ENCODE measurements around the gene HACD2. TPM values are rescaled to one million over a fixed set of nuclear protein-coding genes. Genes with fewer than 3 reads are reported as not detected.

The HACD2 gene
- total and polyA plus RNA-seq, 2 donors (not counting 3 experiments of a cell fraction or from before 2014, with no cell fraction given): 17.0 to 20.9 TPM

DNA sequence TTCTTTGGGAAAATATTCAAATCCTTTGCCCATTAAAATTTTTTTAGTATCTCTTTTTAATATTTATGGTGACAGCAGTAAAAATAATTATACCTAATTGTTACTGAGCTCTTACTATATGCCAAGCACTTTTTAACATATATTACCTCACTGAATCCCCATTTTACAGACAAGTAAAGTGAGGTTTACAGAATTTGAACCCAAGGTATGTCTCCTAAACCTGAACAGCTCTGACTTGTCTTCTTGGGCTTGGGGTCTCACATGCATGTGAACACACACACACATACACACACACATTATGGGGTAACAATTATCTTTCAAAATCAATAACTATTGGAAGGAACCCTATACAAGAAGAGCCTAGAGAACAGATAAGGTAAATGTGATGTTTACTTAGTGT is 73.8 kb downstream of the HACD2 start:
- Histone ChIP-seq H3K27ac (ENCODE audit: insufficient read depth, low read depth, low read length) (no peak overlapping the region), H3K4me3 (replicated peaks in 1 of 3; ENCODE audit: insufficient read depth in 1 of 3, low read depth in 1 of 3, low read length in 3 of 3) (no peak overlapping the region), H2AFZ (ENCODE audit: low read depth, low read length) (no peak overlapping the region), H3K4me2 (ENCODE audit: insufficient read depth, low read length) (no peak overlapping the region), H3K36me3 (ENCODE audit: control insufficient read depth in 2 of 2, extremely low read depth in 1 of 2, insufficient read depth in 2 of 2, low read length in 2 of 2) (no peaks in the 10 kb centered on the region), H3K27me3 (ENCODE audit: control insufficient read depth in 2 of 2, insufficient read depth in 2 of 2, low read length in 2 of 2) (no peaks in the 10 kb centered on the region), H3K79me2 (ENCODE audit: control insufficient read depth, insufficient read depth, low read length) (no peaks in the 10 kb centered on the region), H3K9ac (replicated peaks; ENCODE audit: extremely low read depth, insufficient read depth, low read length) (no peak overlapping the region), H3K9me3 (replicated peaks; ENCODE audit: control insufficient read depth, insufficient read depth, low read length) (no peaks in the 10 kb centered on the region), H4K20me1 (replicated peaks; ENCODE audit: control insufficient read depth, extremely low read depth, insufficient read depth, low read length) (no peaks in the 10 kb centered on the region), H3K9me1 (replicated peaks; ENCODE audit: control insufficient read depth, extremely low read depth, insufficient read depth, low read length) (no peaks in the 10 kb centered on the region), H3K4me1 (ENCODE audit: control insufficient read depth, extremely low read depth, insufficient read depth, low read length) (no peaks in the 10 kb centered on the region)
- CTCF ChIA-PET: interaction anchor here (1.5 kb wide), 1 partner anchor 22 kb away, joined by 4 read pairs; no protein-coding TSS in a partner anchor
- POLR2A ChIA-PET: no interaction called here
- TF ChIP-seq FOS (IDR thresholded peaks at IDR 0.05; ENCODE audit: borderline replicate concordance, insufficient read depth, low read length) (no peak), MYC (IDR thresholded peaks at IDR 0.05; ENCODE audit: low read depth, low read length) (no peak), GATA2 (IDR thresholded peaks at IDR 0.05; ENCODE audit: insufficient read depth, insufficient read length, low read depth, low read length) (no peak), EZH2 (IDR thresholded peaks at IDR 0.05; ENCODE audit: borderline replicate concordance, low read depth, low read length, severe bottlenecking) (no peak), CTCF (IDR thresholded peaks at IDR 0.05; ENCODE audit: extremely low read depth in 1 of 2, insufficient read depth in 1 of 2, low read depth in 1 of 2, low read length in 2 of 2) (no peak)
- TF ChIP-seq, protein P1, sequence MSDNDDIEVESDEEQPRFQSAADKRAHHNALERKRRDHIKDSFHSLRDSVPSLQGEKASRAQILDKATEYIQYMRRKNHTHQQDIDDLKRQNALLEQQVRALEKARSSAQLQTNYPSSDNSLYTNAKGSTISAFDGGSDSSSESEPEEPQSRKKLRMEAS (IDR thresholded peaks at IDR 0.05; ENCODE audit: insufficient read depth, insufficient read length): no peak
- DNase-seq (ENCODE audit: low read depth, low spot score) (no peak), FAIRE-seq (no peak)
- intact Hi-C loops (cut with micrococcal nuclease): no loop called here
- dilution Hi-C loops (cut with MboI; ENCODE audit: extremely low pct_ligation_motif_present, low sequenced_read_pairs): no loop called here
- no TSS peak for BruUV-seq (replicated peaks)

Measured in endothelial cell of umbilical vein (primary cell).